Suppressor macrophage treated with lipopolysaccharide for 1 hour (primary cell): ENCODE data around the gene DCDC2C.

Source experiments
- DNase-seq, 3 donors: peaks; one replicate each; pipeline ENCODE4 v3.0.0-alpha.2; 2020 to 2022

DCDC2C gene

DNA sequence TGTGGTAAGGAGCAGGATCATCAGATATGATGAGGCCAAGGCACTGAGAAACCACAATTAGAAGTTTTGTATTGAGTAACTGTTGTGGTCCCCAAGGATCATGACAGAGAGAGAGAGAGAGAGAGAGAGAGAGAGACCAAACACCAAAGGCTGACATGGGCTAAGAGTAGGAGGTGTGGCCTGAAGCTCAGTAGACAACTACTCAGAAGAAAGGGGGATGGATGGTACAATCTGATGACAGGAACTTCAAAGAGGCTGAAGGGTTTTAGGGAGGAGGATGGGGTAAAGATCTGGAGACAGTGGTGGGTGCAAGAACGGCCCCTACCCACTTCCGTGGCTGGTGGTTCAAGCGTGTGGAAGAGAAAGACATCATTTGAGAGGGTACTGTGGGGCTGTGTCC lies 135.0 kb downstream of the DCDC2C start:
- DNase-seq: no peak

DNA sequence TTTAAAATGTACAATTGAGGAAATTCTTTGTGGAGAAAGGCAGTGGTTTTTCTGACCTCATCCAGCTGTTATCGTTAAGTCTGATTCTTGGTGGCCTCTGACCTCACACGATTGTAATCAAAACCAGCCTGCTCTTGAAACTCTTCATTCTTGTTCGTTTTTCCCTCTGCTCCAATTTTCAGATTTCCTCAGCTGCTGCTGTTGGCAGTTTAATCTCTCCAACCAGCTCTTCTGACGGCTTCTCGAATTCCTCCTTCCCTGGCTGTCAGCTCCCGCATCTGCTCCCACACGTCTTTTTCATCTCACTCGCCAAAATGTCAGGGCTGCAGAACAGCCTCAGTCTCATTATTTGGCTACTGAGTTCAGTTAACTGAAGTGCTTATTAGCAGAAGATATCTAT lies 136.1 kb downstream of the DCDC2C start:
- DNase-seq: no peak

DNA sequence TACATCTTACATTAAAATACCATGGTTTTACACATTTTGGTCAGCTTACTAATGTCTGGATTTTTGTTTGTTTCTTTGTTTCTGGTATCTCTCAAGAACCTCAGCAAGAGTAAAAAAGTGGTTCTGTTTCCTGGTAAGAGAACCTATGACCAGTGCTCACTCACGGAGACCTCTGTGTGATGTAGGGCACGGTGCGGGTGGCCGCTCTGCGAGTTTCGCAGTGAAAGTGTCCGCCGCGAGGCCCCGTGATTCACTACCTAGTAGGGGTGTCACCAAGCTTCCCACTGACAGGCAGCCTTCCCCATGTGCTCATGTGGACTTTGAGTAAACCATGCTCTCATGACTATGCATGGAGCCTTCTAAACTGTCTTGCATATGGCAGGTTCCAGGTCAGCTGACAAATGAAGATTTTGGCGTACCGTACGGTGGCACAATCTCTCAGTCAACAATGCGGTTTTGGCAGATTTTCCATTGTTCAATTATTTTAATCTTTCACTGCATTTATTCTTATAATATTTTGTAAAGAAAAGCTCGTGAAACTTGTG lies 137.3 kb downstream of the DCDC2C start:
- no peak for DNase-seq

DNA sequence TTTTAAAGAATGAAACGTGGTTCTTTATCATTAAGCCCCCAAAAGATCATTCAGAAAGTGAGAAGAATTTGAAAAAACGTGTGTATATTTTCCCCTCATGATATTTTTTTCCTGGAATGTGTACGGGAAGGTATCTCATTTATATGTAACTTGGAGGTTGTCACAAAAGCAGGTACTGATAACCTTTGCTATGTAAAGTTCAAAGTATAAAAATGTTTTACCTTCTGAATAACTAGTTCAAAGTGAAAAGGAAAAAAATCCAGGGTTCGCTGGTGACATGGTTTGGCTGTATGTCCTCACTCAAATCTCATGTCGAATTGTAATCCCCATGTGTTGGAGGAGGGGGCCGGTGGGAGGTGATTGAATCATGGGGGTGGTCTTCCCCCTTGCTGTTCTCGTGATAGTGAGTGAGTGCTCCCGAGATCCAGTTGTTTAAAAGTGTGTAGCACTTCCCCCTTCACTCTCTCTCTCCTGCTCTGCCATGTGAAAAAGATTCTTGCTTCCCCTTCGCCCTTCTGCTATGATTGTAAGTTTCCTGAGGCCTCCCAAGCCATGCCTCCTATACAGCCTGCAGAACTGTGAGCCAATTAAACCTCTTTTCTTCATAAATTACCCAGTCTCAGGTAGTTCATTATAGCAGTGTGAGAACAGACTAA lies 144.2 kb downstream of the DCDC2C start:
- DNase-seq: no peak

DNA sequence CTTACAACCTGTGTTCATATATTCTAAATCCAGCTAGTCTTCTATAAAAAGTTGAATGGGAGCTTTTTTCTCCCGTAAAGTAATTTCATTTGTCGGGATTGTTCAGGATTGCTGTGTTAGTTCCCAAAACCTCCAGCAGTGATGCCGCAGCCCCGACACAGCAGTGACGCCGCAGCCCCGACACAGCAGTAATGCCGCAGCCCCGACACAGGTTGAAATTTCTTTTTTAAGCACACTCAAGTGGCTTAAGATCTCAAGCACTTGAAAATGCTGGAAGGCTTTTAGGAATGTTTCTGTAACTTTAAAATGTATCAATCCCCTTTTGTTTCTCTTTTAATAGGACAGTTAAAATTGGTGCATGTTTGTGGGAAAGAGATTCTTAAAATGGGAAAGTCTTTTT lies 145.4 kb downstream of the DCDC2C start:
- DNase-seq: no peak

DNA sequence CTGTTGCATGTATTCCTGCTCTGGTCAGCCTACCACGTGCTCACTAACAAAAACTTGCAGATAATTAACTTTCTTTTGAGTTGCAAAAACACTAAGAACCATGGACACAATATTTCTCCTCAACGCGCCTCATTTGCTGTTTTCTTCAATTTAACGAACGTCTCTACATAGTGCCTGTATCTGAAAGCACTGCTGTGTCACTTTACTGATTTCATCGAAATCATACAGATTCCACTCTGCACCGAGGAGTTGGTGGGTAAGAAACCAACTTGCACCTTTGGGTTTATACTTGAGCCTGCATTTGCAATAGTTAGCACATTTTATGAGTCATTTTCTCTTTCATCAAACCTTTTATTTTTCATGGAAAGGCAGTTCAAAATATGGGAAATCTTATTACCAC lies 145.8 kb downstream of the DCDC2C start:
- no peak for DNase-seq

DNA sequence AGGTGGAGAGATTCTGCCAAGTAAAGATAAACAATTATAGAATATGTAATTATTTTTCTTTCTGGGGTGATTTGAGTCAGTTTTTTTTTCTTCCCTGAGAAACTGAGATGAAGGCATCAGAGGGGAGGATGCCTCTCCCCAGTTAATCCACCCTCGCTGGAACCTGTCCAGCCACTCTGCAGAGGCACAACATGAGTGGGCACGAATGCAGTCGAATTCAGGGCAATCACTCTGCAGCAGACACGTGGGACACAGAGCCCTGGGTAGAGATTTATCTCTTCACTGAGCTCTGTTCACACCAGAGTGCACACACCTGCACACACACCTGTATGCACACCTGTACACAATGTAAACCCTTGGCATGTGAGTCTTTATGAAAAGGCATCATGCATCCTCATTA lies 154.2 kb downstream of the DCDC2C start:
- no peak for DNase-seq

DNA sequence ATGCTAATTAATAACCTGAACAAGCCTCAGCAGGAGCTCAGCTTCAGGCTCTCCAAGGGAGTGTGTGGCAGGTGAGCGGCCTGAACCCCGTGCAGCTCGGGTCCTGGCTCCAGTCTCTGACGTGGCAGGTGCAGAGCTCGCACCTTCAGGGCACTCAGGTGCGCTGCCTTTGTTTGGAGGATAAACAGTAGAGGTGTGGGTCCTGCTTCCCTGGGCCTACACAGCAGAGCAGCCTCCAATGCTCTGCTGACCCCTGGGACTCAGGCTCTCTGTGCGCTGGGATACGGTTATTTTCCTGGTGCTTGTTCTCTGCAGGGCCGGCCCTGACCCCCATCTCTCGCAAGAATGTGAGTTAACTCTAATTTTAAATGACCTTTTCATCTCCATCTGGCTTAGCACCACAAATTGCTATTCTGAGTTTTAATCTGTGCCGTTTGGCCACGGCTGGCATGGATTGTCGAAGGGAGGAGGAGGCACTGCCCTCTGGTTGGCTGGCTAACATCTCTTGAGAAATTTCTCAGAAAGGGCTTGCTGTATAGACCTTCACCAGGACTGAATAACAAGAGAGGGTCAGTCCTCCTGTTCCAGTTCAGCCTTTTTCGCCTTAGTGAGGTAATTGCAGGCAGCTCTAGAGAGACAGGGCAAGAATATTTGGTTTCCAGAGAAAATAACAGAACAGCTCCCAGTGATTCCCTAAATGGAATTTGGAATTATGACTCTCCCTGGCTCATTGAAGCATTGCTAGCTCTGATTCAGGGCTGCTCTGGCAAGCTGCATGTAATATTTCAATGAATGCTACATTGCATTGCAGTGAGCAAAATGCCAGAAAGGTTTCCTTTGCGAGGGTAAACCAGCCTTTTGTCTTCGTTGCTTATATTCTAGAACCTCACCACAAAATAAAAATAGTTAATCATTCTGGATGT lies 161.8 kb downstream of the DCDC2C start:
- no peak for DNase-seq

DNA sequence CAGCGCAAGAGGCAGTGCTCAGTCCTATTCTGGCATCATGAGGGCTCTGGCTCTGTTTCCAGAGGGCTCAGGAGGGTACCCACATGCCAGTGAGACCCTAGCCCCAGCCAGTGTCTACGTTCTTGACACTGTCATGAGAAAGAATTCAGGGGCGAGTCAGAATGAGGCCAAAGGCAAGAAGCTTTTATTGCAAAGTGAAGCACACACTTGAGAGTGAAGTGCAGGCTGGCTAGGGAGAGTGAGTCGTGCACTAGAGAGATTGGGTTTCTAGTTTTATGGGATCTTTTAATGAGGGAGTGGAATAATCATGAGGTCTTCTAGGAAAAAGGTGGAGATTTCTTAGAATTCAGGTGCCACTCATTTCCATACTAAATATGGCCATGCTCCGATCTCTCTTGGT lies 164.1 kb downstream of the DCDC2C start:
- DNase-seq: no peak

DNA sequence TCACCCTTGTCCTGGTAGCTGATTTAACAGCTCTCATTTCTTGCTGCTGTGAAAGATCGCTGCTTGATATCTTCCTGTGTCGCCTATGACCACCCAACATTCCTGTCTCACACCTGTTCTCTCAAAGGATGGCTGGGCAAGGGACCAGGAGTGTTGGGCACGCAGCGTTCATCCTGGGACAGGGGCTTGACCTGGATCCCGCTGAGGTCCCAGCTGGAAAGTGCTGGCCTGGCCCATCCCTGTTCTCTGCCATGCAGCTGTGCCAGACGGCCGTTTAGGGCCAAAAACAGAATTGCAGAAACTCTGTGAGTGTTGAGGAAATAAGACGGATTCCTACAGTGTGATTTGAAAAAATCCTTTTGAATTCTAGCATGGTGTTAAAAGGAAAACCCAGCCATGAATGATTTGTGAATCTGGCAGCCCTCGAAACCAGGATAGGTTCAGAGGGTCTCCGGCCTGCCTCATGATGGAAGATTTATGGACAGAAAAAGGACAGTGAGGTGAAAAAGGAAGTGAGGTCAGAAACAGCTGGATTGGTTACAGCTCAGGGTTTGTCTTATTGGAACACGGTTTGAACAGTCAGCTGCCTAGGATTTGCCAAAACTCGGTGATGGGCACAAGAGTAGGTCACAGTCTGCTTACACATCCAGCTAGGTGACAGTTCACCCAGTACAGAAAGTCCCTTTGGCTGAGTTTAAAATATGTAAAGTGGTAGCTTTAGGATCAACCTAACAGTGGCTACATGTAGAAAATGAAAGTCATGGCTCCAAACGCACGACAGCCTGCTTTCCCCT lies 164.8 kb downstream of the DCDC2C start:
- no peak for DNase-seq

DNA sequence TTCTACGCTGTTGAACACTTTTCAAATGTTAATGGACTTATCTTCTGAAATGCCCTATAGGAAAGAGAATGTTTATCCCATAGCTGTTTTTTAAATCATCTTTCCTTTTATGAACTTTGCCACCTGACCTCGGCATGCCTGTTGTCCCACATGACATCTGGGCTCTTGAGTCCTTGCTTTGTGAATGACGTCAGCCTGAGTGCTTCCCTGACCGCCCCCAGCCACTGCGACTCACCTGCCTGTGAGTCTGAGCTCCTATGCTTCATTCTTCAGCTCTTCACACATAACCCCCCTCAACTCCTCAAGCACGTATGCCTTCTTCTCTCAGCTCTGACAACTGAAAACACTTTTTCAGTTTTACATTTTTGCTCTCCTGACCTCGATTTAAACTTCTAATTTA lies 166.8 kb downstream of the DCDC2C start:
- DNase-seq: no peak

DNA sequence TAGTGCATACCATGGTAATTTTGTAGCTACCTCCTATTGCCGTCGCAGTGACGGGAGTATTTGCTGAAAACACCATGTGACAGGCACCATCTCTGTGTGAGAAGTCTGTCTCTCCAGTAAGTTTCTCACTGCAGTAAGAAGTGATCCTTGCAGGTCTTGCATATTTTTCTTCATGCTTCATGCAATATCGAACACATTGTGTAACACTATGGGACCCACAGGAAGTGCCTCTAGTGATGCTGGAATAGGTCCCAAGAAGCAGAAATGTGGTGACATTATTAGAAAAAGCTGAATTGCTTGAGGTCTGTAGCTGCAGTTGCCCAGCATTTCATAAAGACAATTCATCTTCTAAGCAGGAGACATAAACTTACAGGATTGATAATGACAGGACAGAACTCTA lies 167.6 kb downstream of the DCDC2C start:
- no peak for DNase-seq

DNA sequence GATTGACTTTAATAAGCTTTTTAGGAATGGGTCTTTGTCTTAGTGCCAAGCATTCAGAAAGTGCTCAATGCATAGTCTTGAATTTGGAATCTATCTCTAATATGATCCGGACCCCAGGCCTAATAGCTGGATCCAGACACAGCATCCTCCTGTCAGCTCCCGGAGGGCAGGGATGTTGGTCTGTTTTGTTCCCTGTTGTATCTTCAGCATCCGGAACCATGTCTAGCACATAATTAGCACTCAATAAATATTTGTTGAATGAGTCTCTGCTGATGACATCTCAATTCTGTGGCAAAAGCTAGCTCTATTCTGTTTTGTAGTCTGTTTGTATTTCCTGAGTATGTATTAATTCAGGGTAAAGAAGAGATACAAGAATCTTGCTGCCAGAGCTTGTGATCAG lies 169.1 kb downstream of the DCDC2C start:
- DNase-seq: no peak

DNA sequence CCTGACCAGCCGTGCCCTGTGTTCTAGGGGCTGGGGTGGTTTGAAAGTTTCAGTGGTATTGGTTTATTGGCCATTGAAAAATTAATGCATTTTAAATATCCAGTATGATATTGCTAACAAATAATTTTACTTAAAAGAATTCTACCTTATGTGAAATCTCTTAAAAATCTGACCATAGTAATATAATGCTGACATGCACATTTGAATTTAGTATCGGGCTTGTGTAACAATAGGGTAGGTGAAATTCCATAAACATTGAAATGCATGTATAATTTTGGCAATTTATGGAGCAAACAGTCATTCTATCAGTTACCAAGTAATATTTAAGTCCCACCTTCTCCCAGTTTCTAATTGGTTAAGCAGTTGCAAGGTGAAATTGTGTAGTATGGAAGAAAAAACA lies 170.5 kb downstream of the DCDC2C start:
- DNase-seq: no peak

DNA sequence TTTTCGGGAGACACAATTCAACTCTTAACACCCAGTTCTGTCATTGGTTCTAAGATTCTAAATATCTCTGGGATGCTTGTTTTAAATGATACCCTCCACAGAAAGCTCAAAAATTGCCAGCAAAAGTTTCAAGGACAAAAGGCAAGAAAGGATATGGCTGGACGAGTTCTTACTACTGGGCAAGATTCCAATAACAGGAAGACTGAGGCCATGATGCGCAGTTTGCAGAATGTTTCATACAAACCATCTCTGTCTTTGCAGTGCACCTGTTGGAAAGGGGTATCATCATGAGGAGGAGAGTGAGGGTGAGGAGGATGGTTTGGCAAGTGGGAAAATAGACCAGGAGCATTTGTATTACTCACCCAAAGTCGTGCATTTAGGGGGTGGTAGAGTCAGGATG lies 172.8 kb downstream of the DCDC2C start:
- no peak for DNase-seq

DNA sequence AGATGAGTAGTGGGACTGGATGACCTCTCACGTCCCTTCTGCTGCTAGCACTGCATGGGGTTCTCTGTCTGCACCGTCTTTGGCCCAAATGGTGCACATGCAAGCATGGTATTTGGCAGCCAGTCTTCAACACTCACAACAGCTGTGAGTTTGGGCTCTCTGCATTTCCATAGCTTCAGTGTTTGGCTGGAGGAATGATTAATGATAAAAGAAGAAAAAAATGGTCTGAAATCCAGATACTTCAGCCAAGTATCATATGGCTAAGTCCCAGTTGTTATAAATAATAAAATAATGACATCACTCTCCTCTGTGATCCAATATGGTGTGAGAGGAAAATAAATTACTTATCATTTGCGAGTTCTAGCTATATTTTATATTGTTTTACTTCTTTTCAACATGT lies 173.3 kb downstream of the DCDC2C start:
- DNase-seq: no peak

DNA sequence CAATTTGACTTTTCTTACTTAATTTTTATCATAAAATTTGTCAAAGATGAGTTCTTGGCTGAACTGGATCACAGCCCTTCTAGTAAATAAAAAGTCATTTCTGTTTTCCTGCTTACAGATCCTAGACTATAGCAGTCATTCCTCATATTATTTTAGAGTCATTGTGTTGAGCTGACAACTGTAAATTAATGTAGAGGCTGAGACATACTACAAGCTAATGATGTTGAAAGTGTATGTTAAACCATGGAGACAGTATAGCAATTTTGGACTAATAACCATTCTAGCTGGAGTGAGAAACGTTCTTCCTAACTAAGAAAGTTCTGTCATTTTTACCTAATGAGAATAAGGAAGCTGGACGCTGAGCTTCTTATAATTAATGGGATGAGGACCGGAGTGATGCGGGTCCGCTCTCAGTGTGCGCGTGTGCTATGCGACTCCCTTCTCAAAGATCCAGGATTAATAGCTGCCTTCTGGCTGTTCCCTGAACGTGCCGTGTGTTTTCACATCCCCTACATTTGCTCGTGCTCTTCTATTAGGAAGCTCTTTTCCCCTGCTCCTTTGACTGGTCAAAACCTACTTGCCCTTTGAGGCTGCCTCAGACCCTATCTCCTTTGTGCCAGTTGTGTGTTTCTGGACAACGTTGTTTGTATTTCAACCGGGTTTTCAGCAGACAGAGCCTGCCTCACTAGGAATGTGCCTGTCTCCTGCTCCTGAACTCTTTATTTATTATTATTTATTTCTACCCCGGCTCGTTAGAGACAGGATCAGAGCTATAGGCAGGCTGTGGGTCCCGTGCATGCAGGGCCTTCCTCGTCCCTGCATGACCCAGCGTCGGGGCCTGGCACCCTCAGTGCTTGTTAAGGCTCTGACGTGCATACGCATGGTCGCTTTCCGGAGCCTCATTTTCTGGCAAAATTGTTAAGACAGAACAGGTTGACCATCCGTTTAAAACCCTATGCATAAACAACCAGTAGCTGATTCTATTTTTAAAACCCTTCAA lies 182.6 kb downstream of the DCDC2C start:
- no peak for DNase-seq

DNA sequence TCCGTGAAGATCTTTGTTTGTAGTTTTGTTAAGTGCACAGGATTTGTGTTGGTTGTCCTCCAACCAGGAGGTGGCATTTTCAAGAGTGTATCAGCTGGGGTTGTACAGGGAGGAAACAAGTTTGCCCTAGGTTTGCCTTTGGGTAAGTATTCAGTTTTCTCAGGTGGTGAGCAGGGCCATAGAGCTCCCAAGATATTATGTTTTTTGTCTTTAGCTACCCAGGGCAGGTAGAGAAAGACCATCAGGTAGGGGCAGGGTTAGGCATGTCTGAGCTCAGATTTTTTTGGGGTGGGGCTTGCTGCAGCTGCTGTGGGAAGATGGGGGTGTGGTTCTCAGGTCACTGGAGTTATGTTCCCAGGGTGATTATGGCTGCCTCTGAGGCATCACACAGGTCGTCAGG lies 191.6 kb downstream of the DCDC2C start:
- no peak for DNase-seq
